Endodermal cell (in vitro differentiated cells): ENCODE measurements around the gene TNK2. TPM values are rescaled to one million over a fixed set of nuclear protein-coding genes. Genes with fewer than 3 reads are reported as not detected.
"Not testable (repeated sequence)": the region's sequence is repeated elsewhere in the genome, so short reads cannot be mapped to it uniquely, and the experiment has no call there.

Source experiments
- DNase-seq: peaks from one replicate; pipeline ENCODE4 v3.0.0-alpha.2; 2017
- H3K27ac ChIP-seq: 2 replicates; pipeline ENCODE4 v1.5.1; 2013; ENCODE audit warnings: mild to moderate bottlenecking, low read depth, low read length, moderate library complexity
- H3K27me3 ChIP-seq: 2 replicates; pipeline ENCODE4 v1.6.1; 2013; ENCODE audit warnings: mild to moderate bottlenecking, low read length, moderate library complexity; ENCODE audit not compliant: insufficient read depth, control insufficient read depth, poor library complexity, severe bottlenecking
- H3K36me3 ChIP-seq: 2 replicates; pipeline ENCODE4 v1.7.0; 2013; ENCODE audit warnings: mild to moderate bottlenecking, low read length, moderate library complexity; ENCODE audit not compliant: control insufficient read depth, insufficient read depth
- H3K4me1 ChIP-seq: one replicate; pipeline ENCODE4 v1.7.0; 2013; ENCODE audit warnings: low read length; ENCODE audit not compliant: control insufficient read depth, insufficient read depth
- H3K4me3 ChIP-seq: 2 replicates; pipeline ENCODE4 v1.5.1; 2013; ENCODE audit warnings: mild to moderate bottlenecking, low read length, moderate library complexity
- H3K9ac ChIP-seq: 2 replicates; pipeline ENCODE4 v1.6.1; 2013; ENCODE audit warnings: mild to moderate bottlenecking, low read length, moderate library complexity; ENCODE audit not compliant: poor library complexity, severe bottlenecking; ENCODE audit errors: extremely low read depth
- H3K9me3 ChIP-seq: 2 replicates; pipeline ENCODE4 v1.6.1; 2013; ENCODE audit warnings: mild to moderate bottlenecking, low read length, moderate library complexity; ENCODE audit not compliant: control insufficient read depth
- H3K27ac Mint-ChIP-seq: 2 replicates; pipeline ENCODE4 v1.8.0; 2020; ENCODE audit warnings: mixed read lengths
- H3K27me3 Mint-ChIP-seq: 2 replicates; pipeline ENCODE4 v1.8.0; 2021; ENCODE audit warnings: mild to moderate bottlenecking, mixed read lengths; ENCODE audit not compliant: insufficient read depth
- H3K36me3 Mint-ChIP-seq: 2 replicates; pipeline ENCODE4 v1.8.0; 2020; ENCODE audit warnings: low read depth, mixed read lengths
- H3K4me1 Mint-ChIP-seq: 2 replicates; pipeline ENCODE4 v1.8.0; 2020; ENCODE audit warnings: mixed read lengths
- H3K4me3 Mint-ChIP-seq: 2 replicates; pipeline ENCODE4 v1.8.0; 2020; ENCODE audit warnings: mild to moderate bottlenecking, moderate library complexity, mixed read lengths
- H3K9me3 Mint-ChIP-seq: 2 replicates; pipeline ENCODE4 v1.8.0; 2020; ENCODE audit warnings: mild to moderate bottlenecking, mixed read lengths
- CTCF ChIP-seq: fragments of 200-600 bp; sonication (generic); conservative IDR thresholded peaks from 2 replicates; pipeline ENCODE4 v1.5.0; 2021; ENCODE audit warnings: antibody characterized with exemption, mild to moderate bottlenecking
- WGBS, 2 experiments: methylation state at CpG; one replicate each; pipeline versions ENCODE4 v1.1.5 to v1.1.7; 2013; ENCODE audit warnings: missing lambda C conversion rate in 2 of 2, mixed read lengths in 1 of 2; ENCODE audit not compliant: insufficient coverage in 1 of 2, insufficient read length in 1 of 2; 5-methylcytosine and 5-hydroxymethylcytosine counted together
- total RNA-seq, 2 donors: library from RNA; stranded (reverse); fragmentation: NEBNext Ultra II Directional in 1 of 2; extraction: Animal tissue kit (Norgen Biotek cat#: 25700) in 1 of 2; gene quantifications; 2 replicates in 1 of 2; 3 replicates in 1 of 2; pipeline ENCODE4 v1.2.1, GENCODE V29; 2021

TNK2 gene
- total RNA-seq, 2 donors from 2014 or later = 53.2 to 85.7 TPM

GRCh38 chr3:195914648-195915473 lies 6.5 kb upstream of the TNK2 start:
- H3K4me3 ChIP-seq = peak overlapping the region; percentile 64
- H3K4me1 Mint-ChIP-seq = peaks cover 30% of the 10 kb centered on the region
- no peaks in the 10 kb centered on the region for H3K27me3 ChIP-seq

GRCh38 chr3:195914146-195914545 lies 5.8 kb upstream of the TNK2 start:
- peak overlapping the region; percentile 43 for H3K4me3 Mint-ChIP-seq
- H3K4me3 ChIP-seq, H3K36me3 Mint-ChIP-seq, H3K27me3 ChIP-seq, H3K27ac ChIP-seq, H3K9me3 Mint-ChIP-seq, H3K9me3 ChIP-seq, H3K9ac ChIP-seq, H3K36me3 ChIP-seq: not testable (repeated sequence)
- H3K4me1 Mint-ChIP-seq = peaks cover 30% of the 10 kb centered on the region
- peak overlapping the region; percentile 99 for H3K27ac Mint-ChIP-seq
- H3K27me3 Mint-ChIP-seq = peaks cover 24% of the 10 kb centered on the region
- H3K4me1 ChIP-seq = peaks cover 11% of the 10 kb centered on the region
- WGBS, 2 experiments = 89 to 91% methylated on average over 8 of the region's 8 CpGs
- peak; percentile 46 for DNase-seq

More at GRCh38 chr3:195914648-195915473, 6.5 kb upstream of the TNK2 start:
- peak; percentile 99 for DNase-seq
- Histone ChIP-seq H3K4me1 (peaks cover 11% of the 10 kb centered on the region), H3K9me3 (no peaks in the 10 kb centered on the region), H3K27ac (peak overlapping the region; percentile 96), H3K9ac (peak overlapping the region; percentile 73), H3K36me3 (no peaks in the 10 kb centered on the region)
- no peaks in the 10 kb centered on the region for H3K36me3 Mint-ChIP-seq
- 9 to 22% methylated on average over 11 to 14 of the region's 14 CpGs for whole genome bisulfite sequencing, 2 experiments
- peak overlapping the region; percentile 99 for H3K27ac Mint-ChIP-seq
- H3K4me3 Mint-ChIP-seq = peak overlapping the region; percentile 43
- peaks cover 24% of the 10 kb centered on the region for H3K27me3 Mint-ChIP-seq
- H3K9me3 Mint-ChIP-seq = no peaks in the 10 kb centered on the region
- peak; percentile 99 for TF ChIP-seq CTCF

- no peaks in the 10 kb centered on the region for H3K27me3 ChIP-seq
- peaks cover 11% of the 10 kb centered on the region for H3K4me1 ChIP-seq
- peaks cover 20% of the 10 kb centered on the region for H3K27me3 Mint-ChIP-seq
- WGBS, 2 experiments = 91% methylated on average over 11 of the region's 11 CpGs
- H3K9me3 ChIP-seq = no peaks in the 10 kb centered on the region
- peaks cover 30% of the 10 kb centered on the region for H3K4me1 Mint-ChIP-seq
- H3K9ac ChIP-seq = no peak overlapping the region
- no peak overlapping the region for H3K4me3 Mint-ChIP-seq
- H3K9me3 Mint-ChIP-seq = no peaks in the 10 kb centered on the region
- TF ChIP-seq CTCF = no peak
- no peak overlapping the region for H3K27ac ChIP-seq
- no peak overlapping the region for H3K4me3 ChIP-seq
- H3K36me3 ChIP-seq = no peaks in the 10 kb centered on the region
- peak overlapping the region; percentile 38 for H3K27ac Mint-ChIP-seq
- no peaks in the 10 kb centered on the region for H3K36me3 Mint-ChIP-seq
- peak; percentile 45 for DNase-seq
Measured at GRCh38 chr3:195913382-195913781, 5.0 kb upstream of the TNK2 start.
